Esophagus muscularis mucosa (tissue), 4 donors: ENCODE measurements around the gene TTN. TPM values are rescaled to one million over a fixed set of nuclear protein-coding genes. Genes with fewer than 3 reads are reported as not detected.

ENCODE experiments used
- DNase-seq: peaks from one replicate; pipeline ENCODE4 v3.0.0-alpha.2; 2017; ENCODE audit errors: extremely low spot score
- H3K27ac ChIP-seq, 4 donors: fragments of 200-600 bp; sonication (generic); replicated peaks in 1 of 4; 1 replicate in 3 of 4; 2 replicates in 1 of 4; pipeline ENCODE4 v1.5.1; 2016 to 2019; ENCODE audit warnings: mild to moderate bottlenecking in 1 of 4
- H3K27me3 ChIP-seq, 4 donors: fragments of 200-600 bp; sonication (generic); one replicate each; pipeline versions ENCODE4 v1.5.1 to v1.6.0; 2016 to 2019
- H3K36me3 ChIP-seq, 4 donors: fragments of 200-600 bp; sonication (generic); one replicate each; pipeline ENCODE4 v1.5.1; 2016 to 2019
- H3K4me1 ChIP-seq, 4 donors: fragments of 200-600 bp; sonication (generic); one replicate each; pipeline ENCODE4 v1.5.1; 2016 to 2019
- H3K4me3 ChIP-seq, 4 donors: fragments of 200-600 bp; sonication (generic); 1 replicate in 2 of 4; 2 replicates in 2 of 4; pipeline ENCODE4 v1.5.1; 2016 to 2019; ENCODE audit warnings: mild to moderate bottlenecking in 4 of 4, moderate library complexity in 1 of 4
- H3K9me3 ChIP-seq, 4 donors: fragments of 200-600 bp; sonication (generic); 1 replicate in 3 of 4; 2 replicates in 1 of 4; pipeline ENCODE4 v1.5.1; 2016 to 2019
- EP300 ChIP-seq: sonication (generic); formaldehyde crosslinking; IDR thresholded peaks from one replicate; pipeline ENCODE4 v1.6.1; 2017; ENCODE audit warnings: antibody characterized with exemption
- POLR2A ChIP-seq: fragments of 450-650 bp; IDR thresholded peaks from one replicate; pipeline ENCODE4 v1.6.1; 2017; ENCODE audit warnings: antibody characterized with exemption, moderate library complexity, mild to moderate bottlenecking, low read depth
- POLR2AphosphoS5 ChIP-seq, 2 donors: sonication (generic); formaldehyde crosslinking; IDR thresholded peaks; one replicate each; pipeline ENCODE4 v1.6.1; 2017; ENCODE audit warnings: antibody characterized with exemption in 2 of 2
- WGBS: methylation state at CpG from one replicate; pipeline ENCODE4 v1.1.5; 2018; 5-methylcytosine and 5-hydroxymethylcytosine counted together
- intact Hi-C: fragments of 100-400 bp; cut with DNase I; formaldehyde crosslinking; loops from one replicate; pipeline ENCODE4 v1.15.1; 2023
- total RNA-seq, 4 donors: library from RNA; depleted of rRNA; stranded (reverse); fragments of >200 nt; gene quantifications; one replicate each; pipeline versions ENCODE4 v1.1.0 to v1.2.1, GENCODE V29; 2016
- TF ChIP-seq, protein P1 (sequence below), 3 experiments: fragments of 200-600 bp in 2 of 3; fragments of 450-650 bp in 1 of 3; sonication (generic) in 2 of 3; IDR thresholded peaks; one replicate each; pipeline ENCODE4 v1.5.1; 2017 to 2019; ENCODE audit warnings: antibody characterized with exemption in 3 of 3, mild to moderate bottlenecking in 2 of 3, moderate library complexity in 1 of 3

The TTN gene
- 1 to 10 TPM; 2.8 to 10.0 (median 8.3) TPM for total RNA-seq

GRCh38 chr2:178807227-178808008 lies at the start of gene TTN:
TTN (minus strand) TSS chr2:178807423; CDS start chr2:178804642, 2,781 bp downstream.
- Histone ChIP-seq H3K27me3 (no peaks in the 10 kb centered on the region), H3K9me3 (no peaks in the 10 kb centered on the region), H3K27ac (no peak within 1 kb of the TSS), H3K36me3 (peaks cover 0 to 36% (median 0%) of the 10 kb centered on the region in 4 donors), H3K4me3 (no peak within 1 kb of the TSS), H3K4me1 (peaks cover 0 to 5% (median 0%) of the 10 kb centered on the region in 4 donors)
- TF ChIP-seq, protein P1, sequence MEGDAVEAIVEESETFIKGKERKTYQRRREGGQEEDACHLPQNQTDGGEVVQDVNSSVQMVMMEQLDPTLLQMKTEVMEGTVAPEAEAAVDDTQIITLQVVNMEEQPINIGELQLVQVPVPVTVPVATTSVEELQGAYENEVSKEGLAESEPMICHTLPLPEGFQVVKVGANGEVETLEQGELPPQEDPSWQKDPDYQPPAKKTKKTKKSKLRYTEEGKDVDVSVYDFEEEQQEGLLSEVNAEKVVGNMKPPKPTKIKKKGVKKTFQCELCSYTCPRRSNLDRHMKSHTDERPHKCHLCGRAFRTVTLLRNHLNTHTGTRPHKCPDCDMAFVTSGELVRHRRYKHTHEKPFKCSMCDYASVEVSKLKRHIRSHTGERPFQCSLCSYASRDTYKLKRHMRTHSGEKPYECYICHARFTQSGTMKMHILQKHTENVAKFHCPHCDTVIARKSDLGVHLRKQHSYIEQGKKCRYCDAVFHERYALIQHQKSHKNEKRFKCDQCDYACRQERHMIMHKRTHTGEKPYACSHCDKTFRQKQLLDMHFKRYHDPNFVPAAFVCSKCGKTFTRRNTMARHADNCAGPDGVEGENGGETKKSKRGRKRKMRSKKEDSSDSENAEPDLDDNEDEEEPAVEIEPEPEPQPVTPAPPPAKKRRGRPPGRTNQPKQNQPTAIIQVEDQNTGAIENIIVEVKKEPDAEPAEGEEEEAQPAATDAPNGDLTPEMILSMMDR (IDR thresholded peaks at IDR 0.05), result no peak
- TF ChIP-seq POLR2A (peak; percentile 76), POLR2AphosphoS5 (IDR thresholded peaks at IDR 0.05) (no peak)
- 84% methylated on average over 10 of the region's 10 CpGs for WGBS
- intact Hi-C loops, result no loop called here
- DNase-seq, result no peak

DNA sequence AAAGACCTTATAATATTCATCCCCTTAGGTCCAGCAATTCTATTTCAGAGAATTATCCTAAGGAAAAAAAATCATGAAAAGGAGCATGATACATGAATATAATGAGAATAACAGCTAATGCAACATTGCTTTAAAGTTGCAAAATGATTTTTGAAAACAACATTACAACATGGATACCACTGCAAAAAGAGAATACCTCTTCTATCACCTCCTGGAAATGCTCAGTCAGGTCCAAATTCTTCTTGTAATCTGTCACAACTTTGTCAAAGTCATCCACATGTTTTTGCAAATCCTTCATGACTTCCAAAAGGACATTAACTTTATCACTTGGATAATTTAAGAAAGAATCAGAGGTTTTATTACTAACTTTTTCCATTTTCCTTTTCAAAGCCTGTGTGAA lies 47.9 kb upstream of the TTN start:
- no peak overlapping the region for H3K27ac ChIP-seq
- no peaks in the 10 kb centered on the region for H3K36me3 ChIP-seq
- intact Hi-C loops, result no loop called here
- H3K4me1 ChIP-seq, result peaks cover 2 to 14% (median 13%) of the 10 kb centered on the region in 4 donors
- TF ChIP-seq EP300, result no peak
- TF ChIP-seq POLR2A, result no peak
- TF ChIP-seq POLR2AphosphoS5 (IDR thresholded peaks at IDR 0.05), result no peak
- TF ChIP-seq, protein P1 (IDR thresholded peaks at IDR 0.05), result no peak
- H3K4me3 ChIP-seq, result no peak overlapping the region
- no peaks in the 10 kb centered on the region for H3K27me3 ChIP-seq
- H3K9me3 ChIP-seq, result no peaks in the 10 kb centered on the region
- DNase-seq, result no peak

DNA sequence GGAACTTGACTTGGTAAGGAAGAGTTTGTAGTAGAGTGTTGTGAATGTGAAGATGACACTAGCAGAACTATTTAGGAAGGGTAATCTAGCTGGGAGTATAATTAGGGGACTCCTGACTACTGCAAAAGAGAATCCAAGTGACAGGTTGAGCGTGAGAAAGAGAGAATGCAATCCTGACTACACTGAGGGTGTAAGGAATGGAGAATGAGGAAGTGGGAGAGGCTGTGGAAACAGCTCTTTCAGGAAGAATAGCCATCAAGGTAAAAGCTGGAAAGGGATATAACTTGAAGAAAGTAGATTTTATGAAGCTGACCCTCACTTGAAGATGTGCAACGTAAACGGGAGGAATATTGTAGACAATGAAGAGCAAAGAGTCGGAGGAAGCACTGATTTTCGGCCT lies 41.1 kb upstream of the TTN start:
- TF ChIP-seq, protein P1 (IDR thresholded peaks at IDR 0.05), result no peak
- TF ChIP-seq POLR2AphosphoS5 (IDR thresholded peaks at IDR 0.05) (no peak), EP300 (no peak), POLR2A (no peak)
- H3K27ac ChIP-seq, result no peak overlapping the region
- DNase-seq, result no peak
- peaks cover 0 to 10% (median 0%) of the 10 kb centered on the region in 4 donors for H3K36me3 ChIP-seq
- WGBS, result 97% methylated on average over 5 of the region's 5 CpGs
- intact Hi-C loops, result no loop called here
- H3K9me3 ChIP-seq, result no peaks in the 10 kb centered on the region
- no peak overlapping the region for H3K4me3 ChIP-seq
- H3K27me3 ChIP-seq, result no peaks in the 10 kb centered on the region
- peaks cover 18 to 27% (median 25%) of the 10 kb centered on the region in 4 donors for H3K4me1 ChIP-seq

GRCh38 chr2:178846458-178846802 lies 39.2 kb upstream of the TTN start:
- Histone ChIP-seq H3K27ac (no peak overlapping the region), H3K36me3 (peaks cover 0 to 10% (median 0%) of the 10 kb centered on the region in 4 donors), H3K27me3 (no peaks in the 10 kb centered on the region), H3K4me3 (no peak overlapping the region), H3K9me3 (no peaks in the 10 kb centered on the region), H3K4me1 (peaks cover 18 to 27% (median 25%) of the 10 kb centered on the region in 4 donors)
- intact Hi-C loops, result no loop called here
- WGBS, result 63% methylated on average over 2 of the region's 2 CpGs
- no peak for DNase-seq
- TF ChIP-seq POLR2A, result no peak
- TF ChIP-seq EP300, result no peak

DNA sequence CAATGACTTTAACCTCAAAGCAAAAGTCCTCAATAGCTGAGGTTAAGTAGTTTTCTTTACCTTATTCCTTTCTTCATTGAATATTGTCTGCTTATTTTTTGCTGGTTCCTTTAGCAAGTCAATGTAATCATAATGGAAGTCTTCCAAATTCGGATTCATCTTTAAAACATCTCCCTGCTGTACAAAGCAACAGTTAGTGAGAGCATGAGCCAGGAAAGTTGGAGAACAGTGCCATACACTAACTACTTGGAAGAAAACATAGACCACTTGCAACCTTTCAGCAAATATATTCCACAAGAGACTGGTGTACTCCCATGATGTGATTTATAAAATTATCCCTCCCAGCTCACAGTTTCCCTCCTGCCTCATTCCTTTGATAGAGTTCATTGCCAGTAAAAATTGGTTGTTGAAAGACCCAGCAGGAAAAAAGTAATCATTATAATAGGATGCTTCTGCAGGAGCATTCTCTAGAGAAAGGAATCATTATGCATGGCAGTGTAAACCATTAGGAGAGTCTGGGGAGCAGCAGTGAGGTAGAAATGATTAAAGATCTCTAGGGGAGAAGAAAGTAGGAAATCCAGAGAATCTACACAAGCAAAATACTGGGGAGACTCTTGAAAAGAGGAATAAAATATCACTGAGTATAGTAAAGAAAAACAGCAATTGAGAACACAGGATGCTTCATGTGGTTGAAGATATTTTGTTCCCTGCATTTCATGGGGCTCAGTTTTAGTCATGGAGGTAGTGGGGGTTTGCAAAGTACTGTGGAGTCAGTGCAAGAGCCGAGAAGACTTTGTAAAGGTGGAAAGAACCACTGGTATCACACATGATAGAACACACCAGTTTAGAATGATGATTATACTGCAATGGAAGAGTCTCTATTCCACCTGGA lies 38.6 kb upstream of the TTN start:
- 60% methylated on average over 2 of the region's 2 CpGs for WGBS
- Histone ChIP-seq H3K4me3 (no peak overlapping the region), H3K4me1 (peaks cover 18 to 27% (median 25%) of the 10 kb centered on the region in 4 donors), H3K27ac (peak overlapping the region in 1 of 4 donors; percentile 32), H3K27me3 (no peaks in the 10 kb centered on the region), H3K36me3 (peaks cover 0 to 10% (median 0%) of the 10 kb centered on the region in 4 donors), H3K9me3 (no peaks in the 10 kb centered on the region)
- no peak for DNase-seq
- intact Hi-C loops, result no loop called here
- TF ChIP-seq, protein P1 (IDR thresholded peaks at IDR 0.05), result no peak
- TF ChIP-seq POLR2AphosphoS5 (IDR thresholded peaks at IDR 0.05), result no peak
- no peak for TF ChIP-seq EP300
- no peak for TF ChIP-seq POLR2A
